Fibroblast of pulmonary artery (primary cell): Measurements from ENCODE around the gene KIAA0586.
"Not testable (repeated sequence)": the region's sequence is repeated elsewhere in the genome, so short reads cannot be mapped to it uniquely, and the experiment has no call there.

Experiments used
- DNase-seq: peaks from one replicate; pipeline ENCODE4 v3.0.0-alpha.2; 2010; ENCODE audit warnings: low read depth
- H3K4me3 ChIP-seq: replicated peaks from 2 replicates; pipeline ENCODE4 v1.5.1; 2011; ENCODE audit warnings: low read depth, mild to moderate bottlenecking, control low read depth, low read length, moderate library complexity
- CTCF ChIP-seq: IDR thresholded peaks from 2 replicates; pipeline ENCODE4 v1.5.1; 2011; ENCODE audit warnings: mild to moderate bottlenecking, control low read depth, low read length, inconsistent platforms; ENCODE audit errors: missing control alignments

Gene KIAA0586

GRCh38 chr14:58572473-58572853, 144.9 kb downstream of the KIAA0586 start:
- H3K4me3 ChIP-seq: no peak overlapping the region
- no peak for TF ChIP-seq CTCF
- no peak for DNase-seq

- TF ChIP-seq CTCF: no peak
- no peak for DNase-seq
Measured at GRCh38 chr14:58572863-58573262, 145.3 kb downstream of the KIAA0586 start.

GRCh38 chr14:58574623-58575022, 147.1 kb downstream of the KIAA0586 start:
- H3K4me3 ChIP-seq: no peak overlapping the region
- peak; percentile 28 for TF ChIP-seq CTCF
- DNase-seq: no peak

More at GRCh38 chr14:58572863-58573262, 145.3 kb downstream of the KIAA0586 start:
- H3K4me3 ChIP-seq: no peak overlapping the region

GRCh38 chr14:58575956-58576355, 148.4 kb downstream of the KIAA0586 start:
- H3K4me3 ChIP-seq: no peak overlapping the region
- no peak for TF ChIP-seq CTCF
- no peak for DNase-seq

GRCh38 chr14:58580035-58580434, 152.5 kb downstream of the KIAA0586 start:
- not testable (repeated sequence) for DNase-seq, H3K4me3 ChIP-seq

- DNase-seq, H3K4me3 ChIP-seq: not testable (repeated sequence)
Measured at GRCh38 chr14:58581389-58581788, 153.9 kb downstream of the KIAA0586 start.

- no peak for DNase-seq
- no peak for TF ChIP-seq CTCF
- no peak overlapping the region for H3K4me3 ChIP-seq
Measured at GRCh38 chr14:58584383-58584782, 156.9 kb downstream of the KIAA0586 start.

GRCh38 chr14:58587271-58587670, 159.8 kb downstream of the KIAA0586 start:
- no peak overlapping the region for H3K4me3 ChIP-seq
- peak; percentile 74 for DNase-seq
- no peak for TF ChIP-seq CTCF

- H3K4me3 ChIP-seq, DNase-seq: not testable (repeated sequence)
Measured at GRCh38 chr14:58588321-58588720, 160.8 kb downstream of the KIAA0586 start.
